ENCODE measurements around the gene DOP1A. TPM values are rescaled to one million over a fixed set of nuclear protein-coding genes. Genes with fewer than 3 reads are reported as not detected.

DOP1A gene
- total RNA-seq, 1 donor from 2014 or later = 19.0 TPM

GRCh38 chr6:83042467-83043053 is 24.9 kb upstream of the DOP1A start:
- Mint-ChIP-seq H3K36me3 (ENCODE audit: low read depth) (peaks cover 2% of the 10 kb centered on the region), H3K27ac (ENCODE audit: unreplicated experiment) (no peak overlapping the region), H3K4me3 (ENCODE audit: unreplicated experiment) (no peak overlapping the region), H3K4me1 (ENCODE audit: low read depth) (peaks cover 6% of the 10 kb centered on the region), H3K9me3 (ENCODE audit: low read depth) (no peaks in the 10 kb centered on the region), H3K27me3 (ENCODE audit: low read depth) (no peaks in the 10 kb centered on the region)
- DNase-seq (ENCODE audit: low spot score) = no peak
- no peak for TF ChIP-seq CTCF (IDR thresholded peaks at IDR 0.05)

GRCh38 chr6:83044091-83044768 is 23.2 kb upstream of the DOP1A start:
- Mint-ChIP-seq H3K27me3 (ENCODE audit: low read depth) (no peaks in the 10 kb centered on the region), H3K36me3 (ENCODE audit: low read depth) (peaks cover 2% of the 10 kb centered on the region), H3K4me1 (ENCODE audit: low read depth) (peaks cover 2% of the 10 kb centered on the region), H3K4me3 (ENCODE audit: unreplicated experiment) (no peak overlapping the region), H3K9me3 (ENCODE audit: low read depth) (no peaks in the 10 kb centered on the region), H3K27ac (ENCODE audit: unreplicated experiment) (no peak overlapping the region)
- DNase-seq (ENCODE audit: low spot score) = no peak
- TF ChIP-seq CTCF (IDR thresholded peaks at IDR 0.05) = no peak

GRCh38 chr6:83047065-83047754 is 20.3 kb upstream of the DOP1A start:
- Mint-ChIP-seq H3K9me3 (ENCODE audit: low read depth) (no peaks in the 10 kb centered on the region), H3K27ac (ENCODE audit: unreplicated experiment) (no peak overlapping the region), H3K27me3 (ENCODE audit: low read depth) (no peaks in the 10 kb centered on the region), H3K4me3 (ENCODE audit: unreplicated experiment) (no peak overlapping the region), H3K4me1 (ENCODE audit: low read depth) (peaks cover 9% of the 10 kb centered on the region), H3K36me3 (ENCODE audit: low read depth) (peaks cover 2% of the 10 kb centered on the region)
- no peak for DNase-seq (ENCODE audit: low spot score)
- no peak for TF ChIP-seq CTCF (IDR thresholded peaks at IDR 0.05)

- H3K27ac Mint-ChIP-seq (ENCODE audit: unreplicated experiment) = no peak overlapping the region
Measured at GRCh38 chr6:83051377-83052172, 15.9 kb upstream of the DOP1A start.

More at GRCh38 chr6:83051377-83052172, 15.9 kb upstream of the DOP1A start:
- no peak for DNase-seq (ENCODE audit: low spot score)
- Mint-ChIP-seq H3K9me3 (ENCODE audit: low read depth) (no peaks in the 10 kb centered on the region), H3K4me3 (ENCODE audit: unreplicated experiment) (no peak overlapping the region), H3K36me3 (ENCODE audit: low read depth) (peaks cover 12% of the 10 kb centered on the region), H3K27me3 (ENCODE audit: low read depth) (no peaks in the 10 kb centered on the region), H3K4me1 (ENCODE audit: low read depth) (peaks cover 14% of the 10 kb centered on the region)
- no peak for TF ChIP-seq CTCF (IDR thresholded peaks at IDR 0.05)

Data from chondrocyte (in vitro differentiated cells).